ENCODE data around the gene SNAP25. TPM values are rescaled to one million over a fixed set of nuclear protein-coding genes. Genes with fewer than 3 reads are reported as not detected.

Gene SNAP25
- total and polyA plus RNA-seq, 9 of the 15 experiments (the other 6 are each of a cell fraction or from before 2014, with no cell fraction given), result 0.07 TPM; not detected in 8

DNA sequence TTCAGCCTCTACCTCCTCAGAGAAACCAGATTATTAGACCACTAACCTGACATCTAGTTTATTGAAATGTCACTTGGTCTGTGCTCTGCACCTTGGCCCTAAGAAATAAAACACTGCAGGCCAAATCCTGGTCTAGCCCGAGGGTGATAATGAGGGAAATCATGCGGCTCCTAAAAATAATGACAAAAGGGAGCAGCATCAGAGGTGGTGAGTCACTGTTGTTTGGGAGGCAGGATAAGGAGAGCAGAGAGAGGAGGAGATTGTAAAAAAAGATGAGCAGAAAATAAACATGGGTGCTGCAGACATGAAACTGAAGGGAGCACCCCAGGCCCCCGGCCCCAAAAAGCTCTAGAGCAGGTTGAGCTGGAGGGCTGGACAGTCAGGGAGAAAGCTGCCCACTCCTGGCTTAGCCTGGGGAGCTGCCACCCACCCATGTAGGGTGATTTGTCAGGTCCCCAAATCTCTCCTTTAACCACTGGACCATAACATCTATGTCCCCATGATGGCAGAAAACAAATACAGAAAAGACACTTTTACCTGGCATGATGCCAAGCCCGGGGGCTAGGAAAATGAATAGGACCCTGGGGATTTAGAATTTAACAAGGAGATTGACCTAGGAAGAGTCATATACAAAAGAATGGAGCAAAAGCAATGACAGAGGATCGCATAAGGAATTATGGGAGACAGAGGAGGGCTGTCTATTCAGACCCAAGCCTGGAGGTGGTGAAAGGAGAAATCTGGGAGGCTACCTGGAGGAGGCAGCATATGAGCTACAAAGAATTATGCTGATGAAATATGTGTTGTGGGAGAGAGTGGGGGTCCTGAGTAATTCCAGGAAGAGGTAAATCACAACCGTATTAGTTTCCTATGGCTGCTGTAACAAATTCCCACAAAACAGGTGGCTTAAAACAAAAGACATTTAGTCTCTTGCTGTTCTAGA is 103.7 kb downstream of the SNAP25 start:
- no peak overlapping the region for H2AFZ ChIP-seq (ENCODE audit: low read depth, low read length)
- 0% methylated on average over 6 of the region's 6 CpGs for WGBS (ENCODE audit: insufficient coverage, low coverage, missing lambda C conversion rate)
- H3K79me2 ChIP-seq (ENCODE audit: control insufficient read depth, insufficient read depth, low read length), result no peaks in the 10 kb centered on the region
- H3K9ac ChIP-seq (ENCODE audit: insufficient read depth in 1 of 2, low read depth in 2 of 2, low read length in 2 of 2), result no peak overlapping the region
- H3K27me3 ChIP-seq (ENCODE audit: control insufficient read depth in 2 of 2, insufficient read depth in 2 of 2, low read length in 2 of 2), result no peaks in the 10 kb centered on the region
- H3K9me1 ChIP-seq (ENCODE audit: control insufficient read depth, insufficient read depth, low read length), result no peaks in the 10 kb centered on the region
- BruUV-seq (replicated peaks), result no TSS peak
- ATAC-seq (no peak), DNase-seq (ENCODE audit: extremely low read depth in 1 of 4, low spot score in 3 of 4) (no peak), FAIRE-seq (no peak)
- POLR2A ChIA-PET, result no interaction called here
- CTCF ChIA-PET (ENCODE audit: low intra/inter-chr PET ratio), result no interaction called here
- intact Hi-C loops (cut with micrococcal nuclease) (no loop called here), in situ Hi-C loops (cut with MboI) (no loop called here)
- H3K4me1 ChIP-seq (replicated peaks in 1 of 2; ENCODE audit: control insufficient read depth in 2 of 2, insufficient read depth in 2 of 2, low read length in 2 of 2), result no peaks in the 10 kb centered on the region
- no peaks in the 10 kb centered on the region for H3K36me3 ChIP-seq (ENCODE audit: control insufficient read depth, insufficient read depth, low read length)
- H4K20me1 ChIP-seq (replicated peaks; ENCODE audit: control insufficient read depth, insufficient read depth, low read length), result no peaks in the 10 kb centered on the region; the same call in 1 of the 2 replicates
- H3K4me3 ChIP-seq, result no peak overlapping the region
- H3K9me3 ChIP-seq (replicated peaks; ENCODE audit: control insufficient read depth, insufficient read depth, low read depth, low read length), result no peaks in the 10 kb centered on the region
- H3K27ac ChIP-seq (ENCODE audit: extremely low read depth, low read depth, low read length), result no peak overlapping the region
- no peak overlapping the region for H3K4me2 ChIP-seq (ENCODE audit: insufficient read depth, low read length)
- TF ChIP-seq MCM5 (IDR thresholded peaks at IDR 0.05; ENCODE audit: low read depth) (no peak), JUNB (CRISPR knock-in tag; conservative IDR thresholded peaks at IDR 0.05) (no peak), ARID2 (IDR thresholded peaks at IDR 0.05) (no peak), NFE2L1 (tag; IDR thresholded peaks at IDR 0.05; ENCODE audit: borderline replicate concordance, low read depth) (no peak), TAF7 (tag; IDR thresholded peaks at IDR 0.05) (no peak), NCOA1 (IDR thresholded peaks at IDR 0.05; ENCODE audit: low read depth) (no peak), CBFB (CRISPR knock-in tag; IDR thresholded peaks at IDR 0.05) (no peak), NFIX (CRISPR knock-in tag; IDR thresholded peaks at IDR 0.05; ENCODE audit: low read depth) (peak; percentile 71; the same call in 1 of the 2 replicates), ZFP36 (IDR thresholded peaks at IDR 0.05; ENCODE audit: low read depth, low read length, partially characterized antibody) (peak; percentile 95), POLR2A (conservative IDR thresholded peaks at IDR 0.05) (no peak), TEAD4 (IDR thresholded peaks at IDR 0.05; ENCODE audit: low read length) (no peak), TEAD4 (CRISPR knock-in tag; IDR thresholded peaks at IDR 0.05; ENCODE audit: borderline replicate concordance) (no peak), NFIC (IDR thresholded peaks at IDR 0.05) (peak; percentile 88), E2F1 (CRISPR knock-in tag; IDR thresholded peaks at IDR 0.05) (no peak), SREBF1 (IDR thresholded peaks at IDR 0.05; ENCODE audit: borderline replicate concordance, low read depth, low read length) (no peak)
- TF ChIP-seq, protein P1, sequence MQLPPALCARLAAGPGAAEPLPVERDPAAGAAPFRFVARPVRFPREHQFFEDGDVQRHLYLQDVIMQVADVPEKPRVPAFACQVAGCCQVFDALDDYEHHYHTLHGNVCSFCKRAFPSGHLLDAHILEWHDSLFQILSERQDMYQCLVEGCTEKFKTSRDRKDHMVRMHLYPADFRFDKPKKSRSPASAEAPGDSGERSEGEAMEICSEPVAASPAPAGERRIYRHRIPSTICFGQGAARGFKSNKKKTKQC (CRISPR knock-in tag; IDR thresholded peaks at IDR 0.05), result no peak
- TF ChIP-seq, protein P2, sequence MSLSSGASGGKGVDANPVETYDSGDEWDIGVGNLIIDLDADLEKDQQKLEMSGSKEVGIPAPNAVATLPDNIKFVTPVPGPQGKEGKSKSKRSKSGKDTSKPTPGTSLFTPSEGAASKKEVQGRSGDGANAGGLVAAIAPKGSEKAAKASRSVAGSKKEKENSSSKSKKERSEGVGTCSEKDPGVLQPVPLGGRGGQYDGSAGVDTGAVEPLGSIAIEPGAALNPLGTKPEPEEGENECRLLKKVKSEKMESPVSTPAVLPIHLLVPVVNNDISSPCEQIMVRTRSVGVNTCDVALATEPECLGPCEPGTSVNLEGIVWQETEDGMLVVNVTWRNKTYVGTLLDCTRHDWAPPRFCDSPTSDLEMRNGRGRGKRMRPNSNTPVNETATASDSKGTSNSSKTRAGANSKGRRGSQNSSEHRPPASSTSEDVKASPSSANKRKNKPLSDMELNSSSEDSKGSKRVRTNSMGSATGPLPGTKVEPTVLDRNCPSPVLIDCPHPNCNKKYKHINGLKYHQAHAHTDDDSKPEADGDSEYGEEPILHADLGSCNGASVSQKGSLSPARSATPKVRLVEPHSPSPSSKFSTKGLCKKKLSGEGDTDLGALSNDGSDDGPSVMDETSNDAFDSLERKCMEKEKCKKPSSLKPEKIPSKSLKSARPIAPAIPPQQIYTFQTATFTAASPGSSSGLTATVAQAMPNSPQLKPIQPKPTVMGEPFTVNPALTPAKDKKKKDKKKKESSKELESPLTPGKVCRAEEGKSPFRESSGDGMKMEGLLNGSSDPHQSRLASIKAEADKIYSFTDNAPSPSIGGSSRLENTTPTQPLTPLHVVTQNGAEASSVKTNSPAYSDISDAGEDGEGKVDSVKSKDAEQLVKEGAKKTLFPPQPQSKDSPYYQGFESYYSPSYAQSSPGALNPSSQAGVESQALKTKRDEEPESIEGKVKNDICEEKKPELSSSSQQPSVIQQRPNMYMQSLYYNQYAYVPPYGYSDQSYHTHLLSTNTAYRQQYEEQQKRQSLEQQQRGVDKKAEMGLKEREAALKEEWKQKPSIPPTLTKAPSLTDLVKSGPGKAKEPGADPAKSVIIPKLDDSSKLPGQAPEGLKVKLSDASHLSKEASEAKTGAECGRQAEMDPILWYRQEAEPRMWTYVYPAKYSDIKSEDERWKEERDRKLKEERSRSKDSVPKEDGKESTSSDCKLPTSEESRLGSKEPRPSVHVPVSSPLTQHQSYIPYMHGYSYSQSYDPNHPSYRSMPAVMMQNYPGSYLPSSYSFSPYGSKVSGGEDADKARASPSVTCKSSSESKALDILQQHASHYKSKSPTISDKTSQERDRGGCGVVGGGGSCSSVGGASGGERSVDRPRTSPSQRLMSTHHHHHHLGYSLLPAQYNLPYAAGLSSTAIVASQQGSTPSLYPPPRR (CRISPR knock-in tag; IDR thresholded peaks at IDR 0.05; ENCODE audit: borderline replicate concordance), result no peak
